Body of pancreas (tissue), 4 donors: Measurements from ENCODE around the gene MGAM2.

ENCODE experiments used
- POLR2A ChIP-seq, 3 donors: fragments of 450-650 bp; IDR thresholded peaks; one replicate each; pipeline ENCODE4 v1.6.1; 2016; ENCODE audit warnings: antibody characterized with exemption in 3 of 3, mild to moderate bottlenecking in 2 of 3
- TF ChIP-seq, protein P1 (sequence below), 7 experiments: fragments of 450-650 bp in 4 of 7; fragments of 200-600 bp in 3 of 7; sonication (generic) in 3 of 7; IDR thresholded peaks; one replicate each; pipeline ENCODE4 v1.5.1; 2016 to 2019; ENCODE audit warnings: antibody characterized with exemption in 7 of 7

- TF ChIP-seq, protein P1, sequence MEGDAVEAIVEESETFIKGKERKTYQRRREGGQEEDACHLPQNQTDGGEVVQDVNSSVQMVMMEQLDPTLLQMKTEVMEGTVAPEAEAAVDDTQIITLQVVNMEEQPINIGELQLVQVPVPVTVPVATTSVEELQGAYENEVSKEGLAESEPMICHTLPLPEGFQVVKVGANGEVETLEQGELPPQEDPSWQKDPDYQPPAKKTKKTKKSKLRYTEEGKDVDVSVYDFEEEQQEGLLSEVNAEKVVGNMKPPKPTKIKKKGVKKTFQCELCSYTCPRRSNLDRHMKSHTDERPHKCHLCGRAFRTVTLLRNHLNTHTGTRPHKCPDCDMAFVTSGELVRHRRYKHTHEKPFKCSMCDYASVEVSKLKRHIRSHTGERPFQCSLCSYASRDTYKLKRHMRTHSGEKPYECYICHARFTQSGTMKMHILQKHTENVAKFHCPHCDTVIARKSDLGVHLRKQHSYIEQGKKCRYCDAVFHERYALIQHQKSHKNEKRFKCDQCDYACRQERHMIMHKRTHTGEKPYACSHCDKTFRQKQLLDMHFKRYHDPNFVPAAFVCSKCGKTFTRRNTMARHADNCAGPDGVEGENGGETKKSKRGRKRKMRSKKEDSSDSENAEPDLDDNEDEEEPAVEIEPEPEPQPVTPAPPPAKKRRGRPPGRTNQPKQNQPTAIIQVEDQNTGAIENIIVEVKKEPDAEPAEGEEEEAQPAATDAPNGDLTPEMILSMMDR (IDR thresholded peaks at IDR 0.05), result no peak
- no peak for TF ChIP-seq POLR2A (IDR thresholded peaks at IDR 0.05)
Measured at GRCh38 chr7:142250705-142251104, 139.2 kb downstream of the MGAM2 start.
